Measurements from ENCODE around the gene CHRNB4. TPM values are rescaled to one million over a fixed set of nuclear protein-coding genes. Genes with fewer than 3 reads are reported as not detected.
"Not testable (repeated sequence)": the region's sequence is repeated elsewhere in the genome, so short reads cannot be mapped to it uniquely, and the experiment has no call there.

Gene CHRNB4
- polyA plus RNA-seq, 1 of the 3 experiments (the other 2 are of a cell fraction) = 0.30 TPM

- H3K9me2 ChIP-seq = no peaks in the 10 kb centered on the region
- TF ChIP-seq TEAD4 (IDR thresholded peaks at IDR 0.05; ENCODE audit: borderline replicate concordance, insufficient read depth) = no peak
- TF ChIP-seq PBX3 (IDR thresholded peaks at IDR 0.05) = no peak
- no peak for TF ChIP-seq GATA2 (CRISPR knock-in tag; IDR thresholded peaks at IDR 0.05)
- no peak for TF ChIP-seq SMC3 (IDR thresholded peaks at IDR 0.05; ENCODE audit: low read depth, low read length)
- no peak for TF ChIP-seq MAX (IDR thresholded peaks at IDR 0.05; ENCODE audit: low read depth)
- TF ChIP-seq RFX5 (IDR thresholded peaks at IDR 0.05; ENCODE audit: low read length) = no peak
- no peak for TF ChIP-seq YY1 (IDR thresholded peaks at IDR 0.05; ENCODE audit: low read depth)
- no peak for TF ChIP-seq RCOR1 (IDR thresholded peaks at IDR 0.05; ENCODE audit: low read length)
- TF ChIP-seq ELF1 (IDR thresholded peaks at IDR 0.05) = no peak
- no peak for TF ChIP-seq FOSL2 (IDR thresholded peaks at IDR 0.05; ENCODE audit: borderline replicate concordance, low read depth)
- no peak for TF ChIP-seq FOXM1 (IDR thresholded peaks at IDR 0.05; ENCODE audit: low read depth)
- no peak for TF ChIP-seq EZH2phosphoT487 (IDR thresholded peaks at IDR 0.05; ENCODE audit: borderline replicate concordance, low read depth)
- TF ChIP-seq RAD21 (IDR thresholded peaks at IDR 0.05; ENCODE audit: low read length) = no peak
- no peak for TF ChIP-seq MXI1 (IDR thresholded peaks at IDR 0.05; ENCODE audit: low read depth, low read length)
- H4K20me1 ChIP-seq (ENCODE audit: insufficient read depth) = peaks cover 9% of the 10 kb centered on the region
- H3K36me3 ChIP-seq (replicated peaks in 1 of 2; ENCODE audit: control insufficient read depth in 1 of 2, insufficient read depth in 2 of 2, low read length in 1 of 2) = peaks cover 0 to 2% of the 10 kb centered on the region in 2 experiments
- peaks cover 4 to 37% of the 10 kb centered on the region in 2 experiments; a peak in 2 of 4 replicates for H3K4me1 ChIP-seq (ENCODE audit: control insufficient read depth in 1 of 2, insufficient read depth in 2 of 2, low read depth in 1 of 2, low read length in 1 of 2)
- peak overlapping the region in 1 of 2 experiments; percentile 36; a peak in 1 of 4 replicates for H3K27ac ChIP-seq (ENCODE audit: low read depth in 2 of 2, low read length in 1 of 2)
- H3K79me2 ChIP-seq (ENCODE audit: insufficient read depth) = no peaks in the 10 kb centered on the region
- WGBS (ENCODE audit: low lambda C conversion rate) = 83% methylated on average over 1 of the region's 3 CpGs
- ChIA-PET CTCF (interaction anchor here (1.4 to 2.1 kb wide), 4 partner anchors 24 to 136 kb away, joined by 3 to 12 read pairs (median 5); no protein-coding TSS in a partner anchor), POLR2A (interaction anchor here (0.7 to 1.3 kb wide), 2 partner anchors 56 to 114 kb away, joined by 3 to 5 read pairs; no protein-coding TSS in a partner anchor)
- peaks cover 4% of the 10 kb centered on the region for H3F3A ChIP-seq (replicated peaks; ENCODE audit: insufficient read depth)
- DNase-seq = no peak
- no peaks in the 10 kb centered on the region for H3K9me3 ChIP-seq
- no peak overlapping the region; a peak in 1 of 4 replicates for H3K4me3 ChIP-seq (ENCODE audit: low read depth in 2 of 2, low read length in 1 of 2)
- H3K9ac ChIP-seq = no peak overlapping the region
- H3K27me3 ChIP-seq (ENCODE audit: insufficient read depth) = peaks cover 11% of the 10 kb centered on the region
- H2AFZ ChIP-seq (ENCODE audit: low read depth) = no peak overlapping the region
- no peak overlapping the region for H3K4me2 ChIP-seq
These were observed 25.8 kb downstream of the CHRNB4 start for GRCh38 chr15:78615151-78615589.

GRCh38 chr15:78614021-78614420 lies 27.0 kb downstream of the CHRNB4 start:
- no peak for TF ChIP-seq FOXJ3 (CRISPR knock-in tag; IDR thresholded peaks at IDR 0.05)
- TF ChIP-seq MAX (IDR thresholded peaks at IDR 0.05; ENCODE audit: low read depth) = no peak
- no peak for TF ChIP-seq JUND (IDR thresholded peaks at IDR 0.05)
- no peak for TF ChIP-seq CHD2 (IDR thresholded peaks at IDR 0.05; ENCODE audit: low read length, partially characterized antibody)
- TF ChIP-seq USF2 (IDR thresholded peaks at IDR 0.05; ENCODE audit: borderline replicate concordance, low read depth, low read length) = no peak
- TF ChIP-seq ZBTB33 (IDR thresholded peaks at IDR 0.05; ENCODE audit: borderline replicate concordance, low read depth) = no peak
- no peak for TF ChIP-seq TAF1 (IDR thresholded peaks at IDR 0.05; ENCODE audit: borderline replicate concordance, low read depth, low read length)
- no peaks in the 10 kb centered on the region for H3K27me3 ChIP-seq (ENCODE audit: insufficient read depth)
- H3K27ac ChIP-seq (ENCODE audit: low read depth in 2 of 2, low read length in 1 of 2) = no peak overlapping the region
- H4K20me1 ChIP-seq (ENCODE audit: insufficient read depth) = peaks cover 3% of the 10 kb centered on the region
- no peaks in the 10 kb centered on the region for H3K9me3 ChIP-seq
- H3F3A ChIP-seq (replicated peaks; ENCODE audit: insufficient read depth) = peaks cover 4% of the 10 kb centered on the region
- DNase-seq = no peak
- H3K36me3 ChIP-seq (replicated peaks in 1 of 2; ENCODE audit: control insufficient read depth in 1 of 2, insufficient read depth in 2 of 2, low read length in 1 of 2) = peaks cover 0 to 2% of the 10 kb centered on the region in 2 experiments
- H3K4me1 ChIP-seq (ENCODE audit: control insufficient read depth in 1 of 2, insufficient read depth in 2 of 2, low read depth in 1 of 2, low read length in 1 of 2) = peaks cover 4 to 32% of the 10 kb centered on the region in 2 experiments; a peak in 2 of 4 replicates
- 78% methylated on average over 3 of the region's 3 CpGs for WGBS (ENCODE audit: low lambda C conversion rate)
- no peaks in the 10 kb centered on the region for H3K9me2 ChIP-seq
- H3K79me2 ChIP-seq (ENCODE audit: insufficient read depth) = no peaks in the 10 kb centered on the region
- no peak overlapping the region for H2AFZ ChIP-seq (ENCODE audit: low read depth)
- no peak overlapping the region for H3K4me3 ChIP-seq (ENCODE audit: low read depth in 2 of 2, low read length in 1 of 2)
- CTCF ChIA-PET = interaction anchor here (1.5 kb wide), 1 partner anchor 95 kb away, joined by 3 read pairs; no protein-coding TSS in a partner anchor
- H3K9ac ChIP-seq = no peak overlapping the region
- H3K4me2 ChIP-seq = no peak overlapping the region
- POLR2A ChIA-PET = no interaction called here

GRCh38 chr15:78609551-78609950 lies 31.5 kb downstream of the CHRNB4 start:
- H4K20me1 ChIP-seq (ENCODE audit: insufficient read depth); DNase-seq; H3K4me3 ChIP-seq (ENCODE audit: low read depth in 2 of 2, low read length in 1 of 2); H3K36me3 ChIP-seq (replicated peaks in 1 of 2; ENCODE audit: control insufficient read depth in 1 of 2, insufficient read depth in 2 of 2, low read length in 1 of 2); H3K4me1 ChIP-seq (ENCODE audit: control insufficient read depth in 1 of 2, insufficient read depth in 2 of 2, low read depth in 1 of 2, low read length in 1 of 2); H3K79me2 ChIP-seq (ENCODE audit: insufficient read depth); H3K9me2 ChIP-seq; CTCF ChIA-PET; H3K9ac ChIP-seq; POLR2A ChIA-PET; H2AFZ ChIP-seq (ENCODE audit: low read depth); H3K9me3 ChIP-seq; H3K27ac ChIP-seq (ENCODE audit: low read depth in 2 of 2, low read length in 1 of 2); H3F3A ChIP-seq (replicated peaks; ENCODE audit: insufficient read depth); H3K4me2 ChIP-seq; H3K27me3 ChIP-seq (ENCODE audit: insufficient read depth): not testable (repeated sequence)
- WGBS (ENCODE audit: low lambda C conversion rate) = 60% methylated on average over 3 of the region's 3 CpGs
